AG20443 (cell line): Measurements from ENCODE around the gene P3H2.
"Not testable (repeated sequence)": the region's sequence is repeated elsewhere in the genome, so short reads cannot be mapped to it uniquely, and the experiment has no call there.

Experiments used
- DNase-seq: peaks from one replicate; pipeline ENCODE4 v3.0.0; 2012; ENCODE audit warnings: low spot score, mixed read lengths

P3H2 gene

GRCh38 chr3:190086191-190086590 is 34.5 kb downstream of the P3H2 start:
- DNase-seq: no peak

DNA sequence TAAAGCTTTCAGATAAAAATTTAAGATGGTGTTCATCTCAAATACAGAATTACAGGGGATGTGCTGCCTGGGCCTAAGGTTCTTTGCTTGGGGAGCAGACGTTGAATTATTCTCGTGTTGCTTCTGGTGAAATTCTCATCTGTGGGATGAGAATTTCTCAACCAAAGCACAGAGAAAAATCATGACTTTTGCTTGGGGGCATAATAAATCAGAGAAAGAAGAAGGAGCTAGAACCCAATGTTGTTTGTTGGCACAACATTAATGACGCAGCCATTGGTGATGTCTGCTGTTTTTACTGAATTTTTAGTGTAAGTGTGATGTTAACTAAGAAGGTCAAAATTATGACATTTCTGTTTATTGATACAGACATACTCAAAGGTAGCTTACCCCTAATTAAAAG is 35.7 kb downstream of the P3H2 start:
- no peak for DNase-seq

DNA sequence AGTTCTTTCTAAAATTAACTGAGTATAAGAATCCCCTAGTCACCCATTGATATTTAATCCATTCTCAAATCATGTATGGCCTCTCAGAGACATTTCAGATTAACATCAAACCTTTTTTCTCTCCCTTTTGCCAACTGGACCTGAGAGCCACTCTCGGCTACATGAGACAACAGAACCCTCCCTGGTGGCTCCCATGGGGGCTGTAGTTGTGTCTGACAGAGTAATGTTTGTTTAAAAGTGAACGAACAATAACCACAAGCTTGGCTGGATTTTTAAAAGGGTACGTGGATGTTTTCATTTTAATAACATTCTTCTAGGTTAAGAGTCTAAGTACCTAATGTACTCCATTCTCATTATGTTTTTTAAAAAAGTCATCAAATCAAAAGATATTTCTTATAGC is 37.1 kb downstream of the P3H2 start:
- no peak for DNase-seq

DNA sequence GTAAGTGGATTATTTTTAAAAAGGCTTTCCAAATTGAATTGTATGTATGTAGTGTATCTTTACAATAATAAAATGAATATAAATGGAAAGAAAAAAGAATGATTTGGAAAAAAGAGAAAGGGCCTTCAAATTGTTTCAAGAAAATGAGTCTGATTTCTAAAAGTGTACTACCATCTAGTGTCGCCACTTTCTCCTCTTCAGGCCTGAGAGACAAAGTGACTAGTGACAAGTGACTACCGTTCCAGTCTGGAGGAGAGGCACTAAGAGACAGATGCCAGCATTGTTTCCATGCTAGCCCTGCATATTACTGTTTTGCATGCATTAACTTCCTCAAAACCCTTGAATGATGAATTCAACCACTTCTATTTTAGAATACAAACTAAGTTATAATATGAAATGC is 39.3 kb downstream of the P3H2 start:
- DNase-seq: no peak

DNA sequence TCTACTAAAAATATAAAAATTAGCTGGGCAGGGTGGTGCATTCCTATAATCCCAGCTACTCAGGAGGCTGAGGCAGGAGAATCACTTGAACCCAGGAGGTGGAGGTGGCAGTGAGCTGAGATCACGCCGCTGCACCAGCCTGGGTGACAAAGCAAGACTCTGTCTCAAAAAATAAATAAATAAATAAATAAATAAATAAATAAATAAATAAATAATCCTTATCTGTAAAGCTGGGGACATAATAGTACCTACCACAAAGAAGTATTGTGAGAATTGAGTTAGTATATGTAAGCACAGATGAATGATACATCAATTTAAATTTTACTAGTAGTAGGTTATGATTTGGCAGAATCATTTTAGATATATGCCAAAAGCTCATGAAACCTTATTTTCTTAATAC is 41.5 kb downstream of the P3H2 start:
- not testable (repeated sequence) for DNase-seq

DNA sequence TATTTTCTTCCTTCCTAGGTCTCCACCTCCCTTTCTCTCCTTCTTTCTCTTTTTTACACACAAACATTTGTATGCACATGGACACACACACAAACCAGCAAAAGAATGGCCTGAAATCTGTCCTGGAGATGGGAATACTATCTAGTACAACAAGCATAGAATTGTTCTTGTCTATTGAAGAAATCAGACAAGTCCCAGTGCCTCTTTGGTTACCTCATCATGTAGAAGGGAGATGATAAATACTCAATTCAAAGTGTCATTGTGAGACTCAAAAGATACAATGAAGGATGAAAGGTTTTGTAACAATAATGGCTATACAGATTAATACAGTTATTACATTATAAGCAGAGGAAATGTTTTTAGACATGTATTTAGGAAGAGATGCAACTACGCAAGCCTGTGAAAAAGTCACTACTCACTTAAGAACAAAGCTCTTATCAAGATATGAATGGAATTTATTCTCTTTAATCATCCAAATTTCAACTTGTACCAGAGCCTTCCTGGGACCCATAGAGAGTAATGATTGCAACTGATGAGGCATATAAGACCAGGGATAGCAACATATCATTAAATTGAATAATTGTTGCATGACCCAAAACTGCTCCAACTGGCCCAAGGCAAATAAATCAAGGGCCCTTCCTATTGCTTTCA is 43.2 kb downstream of the P3H2 start:
- DNase-seq: no peak

- DNase-seq: peak; percentile 91
These were observed 43.9 kb downstream of the P3H2 start for GRCh38 chr3:190076601-190077394.

DNA sequence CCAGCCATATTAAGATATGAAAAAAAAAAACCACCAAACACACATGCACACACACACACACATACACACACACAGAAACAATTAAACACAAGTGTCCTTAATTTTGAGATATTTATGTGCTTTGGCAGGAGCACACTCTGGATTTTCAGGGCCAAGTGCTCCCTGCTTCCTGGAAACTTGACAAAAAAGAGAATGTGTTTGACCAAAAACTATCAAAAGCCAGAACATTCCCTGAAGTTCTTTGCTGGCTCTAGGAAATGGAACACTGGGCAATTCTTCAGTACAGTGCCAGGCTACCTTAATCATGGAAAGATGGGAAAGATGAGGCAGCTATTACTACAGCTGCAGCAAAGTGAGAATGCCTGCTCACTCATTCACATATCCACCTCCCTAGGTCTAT is 44.6 kb downstream of the P3H2 start:
- peak; percentile 19 for DNase-seq

DNA sequence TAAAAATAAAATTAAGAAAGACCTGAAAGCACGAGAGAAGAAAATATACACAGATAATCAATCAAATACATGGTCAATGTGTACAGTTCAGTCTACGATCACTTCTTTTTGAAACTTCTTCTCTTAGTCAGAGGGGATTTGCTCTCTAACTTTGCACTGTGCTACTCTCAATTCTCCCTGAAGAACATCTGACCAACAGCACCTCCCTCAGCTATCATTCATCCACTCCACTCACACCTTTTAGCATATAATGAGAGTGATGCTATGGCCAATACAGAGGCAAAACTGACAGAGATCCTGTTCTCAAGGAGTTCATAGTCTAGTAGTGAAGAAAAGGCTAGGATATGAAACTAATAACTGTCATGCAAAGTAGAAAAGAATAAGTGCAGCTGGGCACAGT is 45.9 kb downstream of the P3H2 start:
- DNase-seq: no peak

DNA sequence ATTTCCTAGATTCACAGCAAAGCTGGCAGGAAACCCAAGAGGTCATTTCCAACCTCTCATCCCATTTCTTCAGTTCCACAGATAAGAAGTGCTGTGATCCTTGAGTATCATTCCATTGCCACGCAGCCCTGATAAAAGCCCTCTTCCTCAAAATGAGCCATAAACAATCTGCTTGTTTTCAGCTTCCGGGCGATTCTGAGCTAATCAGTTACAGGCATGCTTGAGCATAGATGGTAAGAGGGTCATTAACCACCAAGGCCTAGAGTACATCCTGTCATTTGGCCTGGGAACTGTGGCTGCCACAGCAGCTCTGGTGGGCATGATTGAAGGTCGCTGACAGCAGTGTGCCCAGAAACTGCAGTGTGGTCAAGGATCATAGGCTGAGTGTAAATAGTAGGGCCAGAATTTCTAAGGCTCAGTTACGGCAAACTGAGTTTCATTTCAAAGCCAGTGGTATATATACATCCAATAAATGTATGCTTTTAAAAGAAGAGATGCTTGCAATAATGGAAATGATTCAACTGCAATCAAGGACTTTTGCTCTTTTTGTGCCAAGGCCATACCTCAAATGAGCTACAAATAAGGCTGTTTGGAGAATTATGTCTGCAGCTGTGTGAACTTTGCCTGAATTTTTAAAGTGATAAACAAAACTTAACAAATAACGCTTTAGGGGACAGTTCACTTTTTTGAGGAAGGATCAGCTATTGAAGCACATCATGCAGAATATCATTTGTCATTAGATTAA is 47.3 kb downstream of the P3H2 start:
- no peak for DNase-seq

DNA sequence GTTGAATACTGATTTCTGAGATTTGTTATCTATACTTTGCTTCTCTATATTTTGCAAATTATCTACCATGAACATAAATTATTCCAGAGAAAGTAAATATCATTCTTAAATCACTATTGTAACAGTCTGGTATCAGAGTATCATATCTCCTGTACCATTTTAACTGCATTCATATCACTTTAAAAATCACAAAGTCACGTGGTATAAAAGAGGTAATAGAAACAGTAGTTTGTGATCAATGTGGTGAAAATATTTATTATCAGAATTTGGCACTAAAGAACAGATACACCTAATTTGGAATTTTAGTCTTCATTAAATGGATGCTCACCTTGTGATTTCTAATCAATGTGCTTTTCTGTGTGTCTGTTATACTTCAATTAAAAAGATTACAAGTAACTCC is 47.8 kb downstream of the P3H2 start:
- DNase-seq: no peak

- DNase-seq: not testable (repeated sequence)
These were observed 48.8 kb downstream of the P3H2 start for GRCh38 chr3:190071921-190072320.

GRCh38 chr3:190070622-190071347 is 49.9 kb downstream of the P3H2 start:
- no peak for DNase-seq

GRCh38 chr3:190065204-190065603 is 55.5 kb downstream of the P3H2 start:
- no peak for DNase-seq

GRCh38 chr3:190064659-190065058 is 56.0 kb downstream of the P3H2 start:
- no peak for DNase-seq

- peak; percentile 67 for DNase-seq
These were observed 56.6 kb downstream of the P3H2 start for GRCh38 chr3:190064112-190064511.

DNA sequence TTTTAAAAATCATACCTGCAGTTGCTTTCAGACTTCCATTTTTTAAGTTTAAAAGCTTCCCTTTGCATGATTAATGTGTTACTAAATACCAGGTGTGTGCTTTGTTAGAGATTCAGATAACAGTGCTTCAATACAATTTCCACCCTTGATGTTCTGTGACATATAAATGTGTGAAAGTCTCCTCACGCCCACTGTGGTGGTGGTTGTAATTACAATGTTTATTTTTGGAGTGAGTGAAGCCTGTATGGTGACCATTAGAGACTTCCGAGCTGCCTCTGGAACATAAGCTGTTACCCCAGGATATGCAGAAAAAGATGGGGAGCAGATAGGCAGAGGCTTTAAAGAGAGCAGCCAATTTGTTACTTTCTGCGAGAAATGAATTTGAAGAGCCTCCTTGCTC is 57.2 kb downstream of the P3H2 start:
- DNase-seq: no peak

DNA sequence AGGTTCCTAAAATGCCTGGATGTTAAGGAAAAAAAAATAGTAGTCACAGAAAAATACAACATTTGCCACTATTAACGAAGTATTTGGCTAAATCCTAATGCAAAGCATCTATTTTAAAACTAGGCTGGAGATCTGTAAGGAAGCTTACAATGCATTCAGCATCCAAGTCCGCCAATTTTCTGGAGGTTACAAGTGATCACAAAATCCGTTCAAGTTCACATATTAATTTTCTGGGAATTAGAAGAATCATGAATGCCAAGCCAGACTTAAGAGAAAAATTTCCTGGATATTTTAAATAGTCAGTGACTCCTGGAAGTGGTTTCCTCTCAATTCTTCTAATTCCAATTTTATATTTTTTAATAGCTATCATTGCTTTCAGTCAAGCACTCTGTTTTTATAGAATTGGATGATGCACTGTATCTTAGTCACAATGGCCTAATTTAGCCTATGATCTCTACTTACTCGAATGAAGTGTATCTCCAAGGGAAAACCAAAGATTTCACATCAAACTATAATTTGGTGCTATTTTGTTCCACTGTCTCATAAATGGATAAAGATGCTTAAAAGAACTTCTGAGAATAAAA is 60.4 kb downstream of the P3H2 start:
- DNase-seq: no peak

- DNase-seq: no peak
These were observed 61.5 kb downstream of the P3H2 start for GRCh38 chr3:190059242-190059590.

DNA sequence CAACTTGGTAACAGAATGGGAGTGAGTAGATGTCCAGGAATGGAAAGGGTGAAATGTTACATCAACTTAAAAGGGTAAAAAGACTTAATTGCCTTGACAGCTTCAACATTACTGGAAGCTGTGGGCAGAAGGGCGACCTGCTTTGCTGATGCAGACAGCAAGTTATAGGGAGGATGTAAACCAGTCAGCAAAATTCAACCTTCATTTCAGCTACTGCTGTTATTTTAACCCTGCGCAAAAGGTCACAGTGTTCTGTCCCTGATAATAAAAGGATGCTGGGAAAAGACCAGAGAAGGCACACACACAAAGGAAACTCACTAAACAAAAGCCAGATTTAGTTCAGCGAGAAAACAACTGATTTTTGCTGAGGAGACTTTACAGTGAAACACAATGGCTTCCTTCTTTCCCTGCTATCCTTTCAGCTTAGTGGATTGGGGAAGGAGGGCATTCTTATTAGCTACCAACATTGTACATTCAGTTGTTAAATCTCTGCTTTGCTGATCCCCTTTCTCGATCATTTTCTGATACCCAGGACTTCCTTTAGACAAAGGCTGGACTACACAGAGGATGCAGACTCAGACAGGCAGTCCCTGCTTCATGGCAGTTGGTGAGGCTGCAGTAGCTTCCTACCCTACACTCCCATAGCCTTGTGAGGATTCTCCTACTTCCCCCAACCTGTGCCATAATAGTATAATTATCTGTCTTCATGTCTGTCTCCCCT is 62.0 kb downstream of the P3H2 start:
- DNase-seq: no peak

DNA sequence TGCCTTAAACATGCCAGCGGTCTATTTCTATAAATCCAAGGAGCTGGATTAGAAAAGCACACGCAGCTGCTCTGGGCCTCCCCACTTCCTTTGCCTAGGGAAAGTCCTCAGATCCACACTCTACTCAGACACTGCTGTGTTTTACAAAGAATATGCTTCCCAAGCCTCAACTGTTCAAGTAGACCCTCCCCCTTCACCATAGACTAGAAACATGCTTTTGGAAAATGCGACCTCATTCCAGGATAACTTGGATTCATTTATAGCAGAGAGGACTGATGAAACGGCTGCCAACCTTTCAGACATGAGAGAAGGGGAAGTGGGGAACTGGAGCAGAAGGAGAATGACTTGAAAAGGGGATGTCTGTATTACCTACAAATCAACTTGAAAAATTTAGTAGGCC is 64.0 kb downstream of the P3H2 start:
- DNase-seq: no peak
